Type B pancreatic cell (in vitro differentiated cells): Measurements from ENCODE around the gene FRY. TPM values are rescaled to one million over a fixed set of nuclear protein-coding genes. Genes with fewer than 3 reads are reported as not detected.

ENCODE experiments used
- DNase-seq: peaks from one replicate; pipeline ENCODE4 v3.0.0; 2021; ENCODE audit warnings: mixed read lengths; ENCODE audit not compliant: unreplicated experiment; ENCODE audit errors: extremely low spot score
- H3K27ac Mint-ChIP-seq: 2 replicates; pipeline ENCODE4 v1.8.0; 2021; ENCODE audit warnings: mild to moderate bottlenecking, mixed read lengths
- H3K27me3 Mint-ChIP-seq: 2 replicates; pipeline ENCODE4 v1.8.0; 2021; ENCODE audit warnings: mixed read lengths
- H3K36me3 Mint-ChIP-seq: 2 replicates; pipeline ENCODE4 v1.8.0; 2021; ENCODE audit warnings: mixed read lengths
- H3K4me1 Mint-ChIP-seq: one replicate; pipeline ENCODE4 v1.8.0; 2021; ENCODE audit warnings: mixed read lengths; ENCODE audit not compliant: unreplicated experiment
- H3K4me3 Mint-ChIP-seq: 2 replicates; pipeline ENCODE4 v1.8.0; 2021; ENCODE audit warnings: mild to moderate bottlenecking, mixed read lengths
- H3K9me3 Mint-ChIP-seq: 2 replicates; pipeline ENCODE4 v1.8.0; 2021; ENCODE audit warnings: mixed read lengths
- total RNA-seq: library from RNA; stranded (reverse); gene quantifications from 2 replicates; pipeline ENCODE4 v1.2.1, GENCODE V29; 2021; ENCODE audit warnings: low replicate concordance
- TF ChIP-seq, protein P1 (sequence below): fragments of 200-600 bp; sonication (generic); conservative IDR thresholded peaks from 2 replicates; pipeline ENCODE4 v1.5.0; 2021; ENCODE audit warnings: antibody characterized with exemption, mild to moderate bottlenecking

The FRY gene
- total RNA-seq, 1 donor from 2014 or later, result 13.4 TPM

DNA sequence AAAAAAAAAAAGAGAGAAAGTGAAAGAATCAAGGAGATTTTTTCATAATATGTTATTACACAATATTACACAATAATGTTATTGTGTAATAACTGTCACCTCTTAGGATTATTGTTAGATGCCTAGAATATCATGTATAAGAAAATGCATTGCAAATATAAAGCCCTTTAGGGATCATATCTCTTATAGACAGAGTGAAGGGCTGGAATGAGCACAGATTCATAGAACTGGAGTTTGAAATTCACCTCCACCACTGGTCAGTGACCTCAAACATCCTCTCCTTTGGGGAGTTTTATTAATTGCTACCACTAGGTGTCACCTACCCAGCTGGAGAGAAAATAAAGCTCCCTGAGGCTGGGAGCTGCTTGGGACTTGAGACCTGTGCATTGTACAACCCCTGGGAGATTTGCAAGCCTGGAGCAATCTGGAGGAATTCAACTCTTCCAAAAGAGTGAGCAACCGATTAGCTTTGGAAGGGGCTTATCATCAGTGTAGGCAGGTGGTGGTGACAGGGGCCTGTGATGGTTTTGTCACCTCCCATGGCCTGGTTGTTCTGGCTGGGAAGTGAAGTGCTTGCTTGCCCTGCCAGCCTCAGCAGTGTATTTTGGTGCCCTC is 30.3 kb upstream of the FRY start:
- H3K27ac Mint-ChIP-seq, result no peak overlapping the region

DNA sequence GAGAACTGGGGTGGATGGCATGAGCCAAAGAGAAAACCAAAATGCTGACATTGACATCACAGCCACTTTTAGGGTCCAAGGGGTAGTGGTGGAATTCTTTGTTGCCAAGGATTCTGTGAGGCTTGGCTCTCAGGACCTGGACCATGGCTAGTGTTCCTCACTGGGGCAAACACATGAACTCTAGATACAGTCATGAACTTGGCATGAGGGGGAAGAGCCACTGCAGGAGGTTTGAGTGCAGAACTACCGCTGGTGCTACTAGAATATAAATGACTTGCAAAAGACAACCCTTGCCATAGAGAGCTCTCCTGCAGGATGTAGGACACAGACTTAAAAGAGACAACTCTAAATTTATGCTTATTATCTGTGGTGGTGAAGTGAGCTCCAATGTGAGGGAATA is 29.8 kb upstream of the FRY start:
- no peak overlapping the region for H3K4me3 Mint-ChIP-seq
- H3K27ac Mint-ChIP-seq, result no peak overlapping the region
- H3K36me3 Mint-ChIP-seq, result no peaks in the 10 kb centered on the region
- H3K9me3 Mint-ChIP-seq, result no peaks in the 10 kb centered on the region
- TF ChIP-seq, protein P1, sequence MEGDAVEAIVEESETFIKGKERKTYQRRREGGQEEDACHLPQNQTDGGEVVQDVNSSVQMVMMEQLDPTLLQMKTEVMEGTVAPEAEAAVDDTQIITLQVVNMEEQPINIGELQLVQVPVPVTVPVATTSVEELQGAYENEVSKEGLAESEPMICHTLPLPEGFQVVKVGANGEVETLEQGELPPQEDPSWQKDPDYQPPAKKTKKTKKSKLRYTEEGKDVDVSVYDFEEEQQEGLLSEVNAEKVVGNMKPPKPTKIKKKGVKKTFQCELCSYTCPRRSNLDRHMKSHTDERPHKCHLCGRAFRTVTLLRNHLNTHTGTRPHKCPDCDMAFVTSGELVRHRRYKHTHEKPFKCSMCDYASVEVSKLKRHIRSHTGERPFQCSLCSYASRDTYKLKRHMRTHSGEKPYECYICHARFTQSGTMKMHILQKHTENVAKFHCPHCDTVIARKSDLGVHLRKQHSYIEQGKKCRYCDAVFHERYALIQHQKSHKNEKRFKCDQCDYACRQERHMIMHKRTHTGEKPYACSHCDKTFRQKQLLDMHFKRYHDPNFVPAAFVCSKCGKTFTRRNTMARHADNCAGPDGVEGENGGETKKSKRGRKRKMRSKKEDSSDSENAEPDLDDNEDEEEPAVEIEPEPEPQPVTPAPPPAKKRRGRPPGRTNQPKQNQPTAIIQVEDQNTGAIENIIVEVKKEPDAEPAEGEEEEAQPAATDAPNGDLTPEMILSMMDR, result no peak
- H3K4me1 Mint-ChIP-seq, result peaks cover 1% of the 10 kb centered on the region
- no peaks in the 10 kb centered on the region for H3K27me3 Mint-ChIP-seq
- DNase-seq, result no peak

More for the DNA sequence above, 30.3 kb upstream of the FRY start:
- no peaks in the 10 kb centered on the region for H3K36me3 Mint-ChIP-seq
- TF ChIP-seq, protein P1, result peak; percentile 70
- H3K4me1 Mint-ChIP-seq, result peaks cover 6% of the 10 kb centered on the region
- DNase-seq, result no peak
- no peaks in the 10 kb centered on the region for H3K9me3 Mint-ChIP-seq
- no peaks in the 10 kb centered on the region for H3K27me3 Mint-ChIP-seq
- no peak overlapping the region for H3K4me3 Mint-ChIP-seq

DNA sequence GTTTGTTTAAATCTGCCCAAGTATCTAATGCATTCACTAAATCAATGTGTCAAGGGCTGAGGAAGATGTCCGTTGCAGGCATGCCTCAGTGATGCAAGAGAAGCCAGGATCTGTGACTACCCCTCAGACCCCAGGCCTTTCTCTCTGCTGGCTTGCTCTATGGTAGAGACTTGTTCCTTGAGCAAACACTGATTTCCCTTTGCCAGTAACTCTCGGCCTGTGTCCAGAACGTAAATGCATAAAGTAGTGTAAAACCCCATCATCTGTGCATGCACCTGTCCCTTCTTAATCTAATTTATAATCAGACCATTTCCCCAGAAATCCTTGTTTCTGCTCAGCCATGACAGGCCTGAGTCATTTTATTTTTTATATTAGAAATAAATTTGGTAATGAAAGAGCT is 28.7 kb upstream of the FRY start:
- H3K9me3 Mint-ChIP-seq, result no peaks in the 10 kb centered on the region
- no peaks in the 10 kb centered on the region for H3K4me1 Mint-ChIP-seq
- no peak overlapping the region for H3K27ac Mint-ChIP-seq
- no peaks in the 10 kb centered on the region for H3K27me3 Mint-ChIP-seq
- no peak overlapping the region for H3K4me3 Mint-ChIP-seq
- no peaks in the 10 kb centered on the region for H3K36me3 Mint-ChIP-seq
- DNase-seq, result no peak
- TF ChIP-seq, protein P1, result no peak

DNA sequence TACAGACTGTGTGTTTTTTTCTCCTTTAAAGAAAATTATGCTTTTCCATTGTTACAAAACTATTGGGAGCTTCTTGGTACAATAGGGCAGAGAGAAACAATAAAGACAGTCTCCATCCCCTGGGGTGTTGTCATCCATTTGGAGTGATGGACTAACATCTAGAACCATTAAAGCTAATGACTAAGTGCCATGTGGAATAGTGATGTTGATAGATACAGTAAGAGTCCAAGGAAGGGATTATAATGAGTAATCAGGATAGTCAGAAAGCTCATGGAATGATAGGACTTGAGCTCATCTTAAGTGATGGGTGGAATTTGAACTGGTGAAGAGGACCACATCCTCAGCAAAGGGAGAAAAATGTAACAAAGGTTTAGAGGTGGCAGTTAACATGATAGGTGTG is 24.1 kb upstream of the FRY start:
- H3K27ac Mint-ChIP-seq, result no peak overlapping the region

DNA sequence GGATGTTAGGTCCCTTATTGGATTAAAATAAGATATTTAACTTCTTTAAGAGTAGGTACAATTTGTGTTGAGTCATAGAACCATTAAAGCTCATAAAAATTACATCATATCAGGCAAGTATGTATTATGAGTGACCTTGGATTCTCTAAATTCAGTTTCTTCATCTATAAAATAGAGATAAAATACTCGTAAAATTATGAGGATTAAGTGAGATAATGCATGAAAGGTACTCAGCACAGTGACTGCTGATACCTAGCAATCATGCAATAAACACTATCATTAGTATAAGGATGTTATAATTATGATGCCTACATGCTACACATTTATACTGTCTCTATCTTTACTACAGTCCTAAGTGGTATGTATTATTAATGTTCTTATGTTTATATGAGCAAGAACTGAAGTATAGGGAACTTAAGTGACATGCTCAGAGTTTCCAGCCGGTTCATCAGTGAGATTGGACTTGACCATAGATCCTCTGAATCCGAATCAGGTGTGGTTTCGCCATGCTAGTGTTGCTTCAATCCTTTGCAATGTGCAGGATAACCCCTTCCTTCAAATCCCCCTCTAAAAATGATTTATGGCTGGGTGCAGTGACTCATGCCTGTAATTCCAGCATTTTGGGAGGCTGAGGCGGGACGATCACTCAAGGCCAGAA is 22.9 kb upstream of the FRY start:
- H3K9me3 Mint-ChIP-seq, result no peaks in the 10 kb centered on the region
- no peak for DNase-seq
- no peak overlapping the region for H3K27ac Mint-ChIP-seq
- TF ChIP-seq, protein P1, result no peak
- no peaks in the 10 kb centered on the region for H3K36me3 Mint-ChIP-seq
- no peaks in the 10 kb centered on the region for H3K27me3 Mint-ChIP-seq
- H3K4me3 Mint-ChIP-seq, result no peak overlapping the region
- no peaks in the 10 kb centered on the region for H3K4me1 Mint-ChIP-seq

More for the DNA sequence above, 24.1 kb upstream of the FRY start:
- TF ChIP-seq, protein P1, result no peak
- Mint-ChIP-seq H3K36me3 (no peaks in the 10 kb centered on the region), H3K27me3 (no peaks in the 10 kb centered on the region), H3K4me3 (no peak overlapping the region), H3K4me1 (no peaks in the 10 kb centered on the region), H3K9me3 (no peaks in the 10 kb centered on the region)
- no peak for DNase-seq
